ENCODE results near the gene TJP1.

The TJP1 gene

GRCh38 chr15:29680465-29681165 lies 141.7 kb downstream of the TJP1 start:
- Histone ChIP-seq H3K56ac (ENCODE audit: low read length) (no peak overlapping the region), H3K4ac (ENCODE audit: low read depth, low read length) (no peak overlapping the region), H4K5ac (ENCODE audit: low read length) (no peak overlapping the region), H3K18ac (ENCODE audit: low read length) (no peak overlapping the region), H2BK15ac (replicated peaks; ENCODE audit: low read depth) (no peak overlapping the region), H3K4me3 (ENCODE audit: low read length) (no peak overlapping the region), H3K23ac (ENCODE audit: low read length) (no peak overlapping the region), H3K79me1 (ENCODE audit: low read length) (no peaks in the 10 kb centered on the region), H3K79me2 (ENCODE audit: control insufficient read depth, insufficient read depth, low read length) (no peaks in the 10 kb centered on the region), H3K4me2 (ENCODE audit: low read length) (no peak overlapping the region), H2BK120ac (ENCODE audit: low read depth, low read length) (no peak overlapping the region), H3K4me1 (ENCODE audit: control insufficient read depth, low read depth, low read length) (no peaks in the 10 kb centered on the region), H2BK5ac (ENCODE audit: low read length) (no peak overlapping the region), H3K27ac (ENCODE audit: low read depth, low read length) (no peak overlapping the region), H2AK5ac (ENCODE audit: low read length) (no peak overlapping the region), H3K36me3 (ENCODE audit: control insufficient read depth, insufficient read depth, low read length) (no peaks in the 10 kb centered on the region), H3K9ac (ENCODE audit: low read length) (no peak overlapping the region), H4K8ac (ENCODE audit: low read depth, low read length) (no peak overlapping the region), H3K27me3 (ENCODE audit: insufficient read depth, low read length, poor library complexity) (no peaks in the 10 kb centered on the region)
- no peak for DNase-seq
- WGBS (ENCODE audit: extremely low coverage, insufficient coverage, low lambda C conversion rate) = no CpG with 5 or more reads among the region's 12 CpGs

GRCh38 chr15:29678504-29679034 lies 143.7 kb downstream of the TJP1 start:
- H4K8ac ChIP-seq (ENCODE audit: low read depth, low read length) = no peak overlapping the region
- H3K27me3 ChIP-seq (ENCODE audit: insufficient read depth, low read length, poor library complexity) = no peaks in the 10 kb centered on the region
- H3K56ac ChIP-seq (ENCODE audit: low read length) = no peak overlapping the region
- no peak overlapping the region for H4K5ac ChIP-seq (ENCODE audit: low read length)
- DNase-seq = no peak
- H3K27ac ChIP-seq (ENCODE audit: low read depth, low read length) = no peak overlapping the region
- no peaks in the 10 kb centered on the region for H3K36me3 ChIP-seq (ENCODE audit: control insufficient read depth, insufficient read depth, low read length)
- no peak overlapping the region for H3K9ac ChIP-seq (ENCODE audit: low read length)
- no peak overlapping the region for H2AK5ac ChIP-seq (ENCODE audit: low read length)
- H3K4me3 ChIP-seq (ENCODE audit: low read length) = no peak overlapping the region
- no peak overlapping the region for H2BK120ac ChIP-seq (ENCODE audit: low read depth, low read length)
- H3K4me2 ChIP-seq (ENCODE audit: low read length) = no peak overlapping the region
- H3K23ac ChIP-seq (ENCODE audit: low read length) = no peak overlapping the region
- no peaks in the 10 kb centered on the region for H3K79me1 ChIP-seq (ENCODE audit: low read length)
- no peak overlapping the region for H2BK5ac ChIP-seq (ENCODE audit: low read length)
- WGBS (ENCODE audit: extremely low coverage, insufficient coverage, low lambda C conversion rate) = no CpG with 5 or more reads among the region's 4 CpGs
- no peaks in the 10 kb centered on the region for H3K79me2 ChIP-seq (ENCODE audit: control insufficient read depth, insufficient read depth, low read length)
- H2BK15ac ChIP-seq (replicated peaks; ENCODE audit: low read depth) = no peak overlapping the region
- H3K4ac ChIP-seq (ENCODE audit: low read depth, low read length) = no peak overlapping the region
- no peaks in the 10 kb centered on the region for H3K4me1 ChIP-seq (ENCODE audit: control insufficient read depth, low read depth, low read length)
- no peak overlapping the region for H3K18ac ChIP-seq (ENCODE audit: low read length)

- Histone ChIP-seq H3K4ac (ENCODE audit: low read depth, low read length) (no peak overlapping the region), H3K23ac (ENCODE audit: low read length) (no peak overlapping the region), H3K36me3 (ENCODE audit: control insufficient read depth, insufficient read depth, low read length) (no peaks in the 10 kb centered on the region), H4K8ac (ENCODE audit: low read depth, low read length) (no peak overlapping the region), H2BK120ac (ENCODE audit: low read depth, low read length) (no peak overlapping the region), H3K9ac (ENCODE audit: low read length) (no peak overlapping the region), H3K4me1 (ENCODE audit: control insufficient read depth, low read depth, low read length) (no peaks in the 10 kb centered on the region), H2BK15ac (replicated peaks; ENCODE audit: low read depth) (no peak overlapping the region), H3K4me3 (ENCODE audit: low read length) (no peak overlapping the region), H2AK5ac (ENCODE audit: low read length) (no peak overlapping the region), H3K18ac (ENCODE audit: low read length) (no peak overlapping the region), H3K4me2 (ENCODE audit: low read length) (no peak overlapping the region), H4K5ac (ENCODE audit: low read length) (no peak overlapping the region), H3K27me3 (ENCODE audit: insufficient read depth, low read length, poor library complexity) (no peaks in the 10 kb centered on the region), H3K79me2 (ENCODE audit: control insufficient read depth, insufficient read depth, low read length) (no peaks in the 10 kb centered on the region), H3K79me1 (ENCODE audit: low read length) (no peaks in the 10 kb centered on the region), H3K27ac (ENCODE audit: low read depth, low read length) (no peak overlapping the region), H3K56ac (ENCODE audit: low read length) (no peak overlapping the region), H2BK5ac (ENCODE audit: low read length) (no peak overlapping the region)
- no CpG with 5 or more reads among the region's 10 CpGs for WGBS (ENCODE audit: extremely low coverage, insufficient coverage, low lambda C conversion rate)
- no peak for DNase-seq
These were observed 144.3 kb downstream of the TJP1 start for GRCh38 chr15:29677871-29678461.

- Histone ChIP-seq H3K4me3 (ENCODE audit: low read length) (no peak overlapping the region), H3K27me3 (ENCODE audit: insufficient read depth, low read length, poor library complexity) (no peaks in the 10 kb centered on the region), H3K23ac (ENCODE audit: low read length) (no peak overlapping the region), H4K5ac (ENCODE audit: low read length) (no peak overlapping the region), H3K4me2 (ENCODE audit: low read length) (no peak overlapping the region), H3K79me2 (ENCODE audit: control insufficient read depth, insufficient read depth, low read length) (no peaks in the 10 kb centered on the region), H3K4me1 (ENCODE audit: control insufficient read depth, low read depth, low read length) (no peaks in the 10 kb centered on the region), H3K79me1 (ENCODE audit: low read length) (no peaks in the 10 kb centered on the region), H3K9ac (ENCODE audit: low read length) (no peak overlapping the region), H4K8ac (ENCODE audit: low read depth, low read length) (no peak overlapping the region), H3K27ac (ENCODE audit: low read depth, low read length) (no peak overlapping the region), H2BK5ac (ENCODE audit: low read length) (no peak overlapping the region), H3K4ac (ENCODE audit: low read depth, low read length) (no peak overlapping the region), H2AK5ac (ENCODE audit: low read length) (no peak overlapping the region), H3K18ac (ENCODE audit: low read length) (no peak overlapping the region), H2BK120ac (ENCODE audit: low read depth, low read length) (no peak overlapping the region), H3K56ac (ENCODE audit: low read length) (no peak overlapping the region), H3K36me3 (ENCODE audit: control insufficient read depth, insufficient read depth, low read length) (no peaks in the 10 kb centered on the region), H2BK15ac (replicated peaks; ENCODE audit: low read depth) (no peak overlapping the region)
- DNase-seq = no peak
- WGBS (ENCODE audit: extremely low coverage, insufficient coverage, low lambda C conversion rate) = no CpG with 5 or more reads among the region's 4 CpGs
These were observed 144.8 kb downstream of the TJP1 start for GRCh38 chr15:29677455-29677854.

- Histone ChIP-seq H2BK120ac (ENCODE audit: low read depth, low read length) (no peak overlapping the region), H3K9ac (ENCODE audit: low read length) (no peak overlapping the region), H3K27ac (ENCODE audit: low read depth, low read length) (no peak overlapping the region), H3K23ac (ENCODE audit: low read length) (no peak overlapping the region), H3K4me3 (ENCODE audit: low read length) (no peak overlapping the region), H3K4me2 (ENCODE audit: low read length) (no peak overlapping the region), H3K79me2 (ENCODE audit: control insufficient read depth, insufficient read depth, low read length) (no peaks in the 10 kb centered on the region), H2AK5ac (ENCODE audit: low read length) (no peak overlapping the region), H3K4ac (ENCODE audit: low read depth, low read length) (no peak overlapping the region), H3K4me1 (ENCODE audit: control insufficient read depth, low read depth, low read length) (no peaks in the 10 kb centered on the region), H3K18ac (ENCODE audit: low read length) (no peak overlapping the region), H2BK5ac (ENCODE audit: low read length) (no peak overlapping the region), H3K56ac (ENCODE audit: low read length) (no peak overlapping the region), H4K5ac (ENCODE audit: low read length) (no peak overlapping the region), H3K27me3 (ENCODE audit: insufficient read depth, low read length, poor library complexity) (no peaks in the 10 kb centered on the region), H3K79me1 (ENCODE audit: low read length) (no peaks in the 10 kb centered on the region), H2BK15ac (replicated peaks; ENCODE audit: low read depth) (no peak overlapping the region), H3K36me3 (ENCODE audit: control insufficient read depth, insufficient read depth, low read length) (no peaks in the 10 kb centered on the region), H4K8ac (ENCODE audit: low read depth, low read length) (no peak overlapping the region)
- no peak for DNase-seq
- no CpG with 5 or more reads among the region's 8 CpGs for WGBS (ENCODE audit: extremely low coverage, insufficient coverage, low lambda C conversion rate)
These were observed 145.3 kb downstream of the TJP1 start for GRCh38 chr15:29676961-29677402.

Data from mesendoderm (in vitro differentiated cells).